ENCODE data around the gene TSG101. TPM values are rescaled to one million over a fixed set of nuclear protein-coding genes. Genes with fewer than 3 reads are reported as not detected.

Gene TSG101
- total RNA-seq, 3 donors from 2014 or later (not counting 1 experiment from before 2014, with no cell fraction given), result 22.7 to 35.2 (median 23.0) TPM

DNA sequence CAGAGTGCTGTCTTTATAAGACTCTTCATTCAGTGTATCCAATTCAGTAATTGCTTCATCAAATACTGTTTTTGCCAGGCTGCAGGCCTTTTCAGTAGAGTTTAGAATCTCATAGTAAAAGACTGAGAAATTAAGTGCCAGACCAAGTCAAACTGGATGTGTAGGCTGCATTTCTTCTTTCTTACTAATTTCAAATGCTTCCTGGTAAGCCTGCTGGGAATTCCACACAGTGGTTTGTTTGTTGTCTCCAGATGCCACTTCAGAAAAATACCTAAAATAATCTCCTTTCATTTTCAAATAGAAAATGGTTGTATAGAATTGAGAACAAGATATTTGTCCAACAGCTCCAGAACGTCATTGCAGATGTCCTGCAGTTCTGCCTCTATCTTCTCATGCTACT is 36.4 kb downstream of the TSG101 start:
- Mint-ChIP-seq H3K27ac (peak overlapping the region; percentile 11 to 45), H3K36me3 (peaks cover 14% of the 10 kb centered on the region), H3K9me3 (no peaks in the 10 kb centered on the region), H3K27me3 (ENCODE audit: low read depth in 2 of 2) (no peaks in the 10 kb centered on the region), H3K4me1 (peaks cover 5 to 34% of the 10 kb centered on the region in 2 donors), H3K4me3 (no peak overlapping the region)
- no peak for TF ChIP-seq CTCF (IDR thresholded peaks at IDR 0.05)
- DNase-seq (no peak), ATAC-seq (no peak)
- H3K9me3 ChIP-seq (ENCODE audit: control insufficient read depth, insufficient read depth, low read length), result no peaks in the 10 kb centered on the region
- peaks cover 56% of the 10 kb centered on the region for H3K36me3 ChIP-seq (ENCODE audit: control insufficient read depth, insufficient read depth, low read length)
- intact Hi-C loops (cut with micrococcal nuclease), result no loop called here
- 93% methylated on average over 1 of the region's 1 CpG for WGBS (ENCODE audit: insufficient coverage)
- H3K4me3 ChIP-seq (ENCODE audit: low read length), result no peak overlapping the region
- no peak overlapping the region for H3K27ac ChIP-seq (ENCODE audit: low read length)
- H3K27me3 ChIP-seq (ENCODE audit: control insufficient read depth, insufficient read depth, low read length), result no peaks in the 10 kb centered on the region
- H3K4me1 ChIP-seq (ENCODE audit: control insufficient read depth, insufficient read depth, low read length), result no peaks in the 10 kb centered on the region

DNA sequence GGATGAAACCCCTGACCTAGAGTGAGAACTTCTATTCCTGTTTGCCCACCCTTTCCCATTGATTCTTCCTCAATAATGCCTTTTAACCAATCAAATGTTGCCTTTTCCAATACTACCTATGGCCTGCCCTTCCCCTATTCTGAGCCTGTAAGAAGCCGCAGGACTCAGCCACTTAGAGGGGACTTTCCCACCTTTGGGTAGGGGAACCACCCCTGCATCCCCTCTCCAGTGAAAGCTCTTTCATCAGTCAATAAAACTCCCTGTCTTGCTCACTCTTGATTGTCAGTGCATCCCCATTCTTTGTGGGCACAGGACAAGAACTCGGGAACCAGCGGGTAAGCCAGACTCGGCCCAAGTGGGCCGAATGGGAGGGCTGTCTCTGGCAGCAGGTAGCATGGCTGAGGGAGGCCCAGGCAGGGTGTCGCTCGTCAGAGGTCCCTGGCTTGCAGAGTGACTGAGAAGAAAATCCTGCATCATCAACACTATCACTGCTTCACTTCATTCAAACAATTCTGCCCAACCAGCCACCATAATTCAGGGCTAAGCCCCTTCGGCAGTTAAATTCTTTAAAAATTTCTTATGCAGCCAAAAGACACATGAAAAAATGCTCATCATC is 40.7 kb downstream of the TSG101 start:
- H3K36me3 Mint-ChIP-seq, result peaks cover 33% of the 10 kb centered on the region
- no peak overlapping the region for H3K27ac Mint-ChIP-seq
- no peaks in the 10 kb centered on the region for H3K9me3 Mint-ChIP-seq
- Histone ChIP-seq H3K9me3 (ENCODE audit: control insufficient read depth, insufficient read depth, low read length) (no peaks in the 10 kb centered on the region), H3K27ac (ENCODE audit: low read length) (no peak overlapping the region), H3K4me3 (ENCODE audit: low read length) (no peak overlapping the region), H3K27me3 (ENCODE audit: control insufficient read depth, insufficient read depth, low read length) (no peaks in the 10 kb centered on the region), H3K4me1 (ENCODE audit: control insufficient read depth, insufficient read depth, low read length) (no peaks in the 10 kb centered on the region), H3K36me3 (ENCODE audit: control insufficient read depth, insufficient read depth, low read length) (peaks cover 60% of the 10 kb centered on the region)
- DNase-seq (peak in 1 of 2 donors; percentile 10), ATAC-seq (no peak)
- 84% methylated on average over 8 of the region's 8 CpGs for WGBS (ENCODE audit: insufficient coverage)
- H3K27me3 Mint-ChIP-seq (ENCODE audit: low read depth in 2 of 2), result no peaks in the 10 kb centered on the region
- H3K4me1 Mint-ChIP-seq, result peaks cover 5 to 19% of the 10 kb centered on the region in 2 donors
- TF ChIP-seq CTCF (IDR thresholded peaks at IDR 0.05), result no peak
- intact Hi-C loops (cut with micrococcal nuclease), result no loop called here
- no peak overlapping the region for H3K4me3 Mint-ChIP-seq

DNA sequence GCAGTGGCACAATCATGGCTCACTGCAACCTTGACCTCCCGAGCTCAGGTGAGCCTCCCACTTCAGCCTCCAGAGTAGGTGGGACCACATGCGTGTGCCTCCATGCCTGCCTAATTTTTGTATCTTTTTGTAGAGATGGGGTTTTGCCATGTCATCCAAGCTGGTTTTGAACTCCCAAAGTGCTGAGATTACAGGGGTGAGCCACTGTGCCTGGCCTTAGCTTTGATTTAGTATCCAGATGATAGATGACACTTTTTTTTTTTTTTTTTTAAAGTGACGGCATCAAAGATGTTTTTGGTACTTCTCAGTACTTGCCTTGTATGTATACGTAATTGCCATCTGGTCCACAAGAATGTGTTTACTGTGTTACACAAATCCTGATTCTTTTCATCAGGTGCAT is 47.7 kb downstream of the TSG101 start:
- Mint-ChIP-seq H3K27me3 (ENCODE audit: low read depth in 2 of 2) (no peaks in the 10 kb centered on the region), H3K36me3 (peaks cover 61% of the 10 kb centered on the region), H3K27ac (no peak overlapping the region), H3K9me3 (no peaks in the 10 kb centered on the region), H3K4me3 (no peak overlapping the region), H3K4me1 (no peaks in the 10 kb centered on the region)
- H3K4me1 ChIP-seq (ENCODE audit: control insufficient read depth, insufficient read depth, low read length), result no peaks in the 10 kb centered on the region
- DNase-seq (no peak), ATAC-seq (no peak)
- intact Hi-C loops (cut with micrococcal nuclease), result no loop called here
- peaks cover 76% of the 10 kb centered on the region for H3K36me3 ChIP-seq (ENCODE audit: control insufficient read depth, insufficient read depth, low read length)
- no peak for TF ChIP-seq CTCF (IDR thresholded peaks at IDR 0.05)
- no peak overlapping the region for H3K4me3 ChIP-seq (ENCODE audit: low read length)
- no peak overlapping the region for H3K27ac ChIP-seq (ENCODE audit: low read length)
- H3K27me3 ChIP-seq (ENCODE audit: control insufficient read depth, insufficient read depth, low read length), result no peaks in the 10 kb centered on the region
- H3K9me3 ChIP-seq (ENCODE audit: control insufficient read depth, insufficient read depth, low read length), result no peaks in the 10 kb centered on the region
- WGBS (ENCODE audit: insufficient coverage), result 97% methylated on average over 2 of the region's 4 CpGs

DNA sequence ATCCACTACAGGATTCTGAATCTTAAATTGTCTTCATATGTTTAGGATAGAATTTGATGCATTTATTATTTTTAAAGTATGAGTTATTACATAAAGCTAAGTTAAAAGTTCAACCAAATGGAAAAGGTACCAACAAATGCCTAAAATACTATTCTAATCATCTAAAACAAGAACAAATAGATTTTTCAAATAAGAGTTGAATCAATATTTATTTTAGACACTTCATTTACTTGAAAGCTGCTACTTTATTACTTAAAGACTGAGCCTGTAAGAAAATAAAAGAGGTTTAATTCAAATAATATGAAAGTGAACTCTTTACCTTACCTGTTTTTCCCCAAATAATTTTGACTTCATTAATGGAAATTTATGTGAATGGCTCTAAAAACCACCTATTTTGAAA is 54.2 kb downstream of the TSG101 start:
- Mint-ChIP-seq H3K36me3 (peaks cover 16% of the 10 kb centered on the region), H3K4me3 (no peak overlapping the region), H3K4me1 (no peaks in the 10 kb centered on the region), H3K27me3 (ENCODE audit: low read depth in 2 of 2) (no peaks in the 10 kb centered on the region), H3K27ac (no peak overlapping the region), H3K9me3 (no peaks in the 10 kb centered on the region)
- H3K4me1 ChIP-seq (ENCODE audit: control insufficient read depth, insufficient read depth, low read length), result no peaks in the 10 kb centered on the region
- H3K27ac ChIP-seq (ENCODE audit: low read length), result no peak overlapping the region
- H3K4me3 ChIP-seq (ENCODE audit: low read length), result no peak overlapping the region
- DNase-seq (no peak), ATAC-seq (no peak)
- H3K9me3 ChIP-seq (ENCODE audit: control insufficient read depth, insufficient read depth, low read length), result no peaks in the 10 kb centered on the region
- intact Hi-C loops (cut with micrococcal nuclease), result no loop called here
- peaks cover 21% of the 10 kb centered on the region for H3K36me3 ChIP-seq (ENCODE audit: control insufficient read depth, insufficient read depth, low read length)
- no peaks in the 10 kb centered on the region for H3K27me3 ChIP-seq (ENCODE audit: control insufficient read depth, insufficient read depth, low read length)
- TF ChIP-seq CTCF (IDR thresholded peaks at IDR 0.05), result no peak

Measured in natural killer cell (primary cell).